Mesenchymal stem cell (in vitro differentiated cells and primary cell): Measurements from ENCODE around the gene IL11.
"Not testable (repeated sequence)": the region's sequence is repeated elsewhere in the genome, so short reads cannot be mapped to it uniquely, and the experiment has no call there.

Experiments used
- DNase-seq: peaks from one replicate; pipeline ENCODE4 v3.0.0-alpha.2; 2013
- H2AFZ ChIP-seq: one replicate; pipeline ENCODE4 v1.6.1; 2013; ENCODE audit warnings: low read depth, mild to moderate bottlenecking, control low read depth, inconsistent platforms, low read length, moderate library complexity
- H2AK5ac ChIP-seq: 2 replicates; pipeline ENCODE4 v1.6.1; 2013; ENCODE audit warnings: low read length, moderate library complexity, mild to moderate bottlenecking, inconsistent platforms; ENCODE audit not compliant: severe bottlenecking
- H2BK120ac ChIP-seq: one replicate; pipeline ENCODE4 v1.6.1; 2013; ENCODE audit warnings: low read depth, mild to moderate bottlenecking, inconsistent platforms, low read length, moderate library complexity
- H2BK12ac ChIP-seq, 2 experiments: one replicate each; pipeline ENCODE4 v1.6.1; 2013; ENCODE audit warnings: inconsistent platforms in 2 of 2, low read length in 2 of 2, mild to moderate bottlenecking in 2 of 2, moderate library complexity in 2 of 2, control low read depth in 1 of 2
- H2BK15ac ChIP-seq: one replicate; pipeline ENCODE4 v1.6.1; 2013; ENCODE audit warnings: mild to moderate bottlenecking, low read depth, inconsistent platforms; ENCODE audit not compliant: poor library complexity, severe bottlenecking
- H2BK5ac ChIP-seq: 2 replicates; pipeline ENCODE4 v1.6.1; 2013; ENCODE audit warnings: low read depth, mild to moderate bottlenecking, low read length, control low read depth, inconsistent platforms; ENCODE audit not compliant: poor library complexity, severe bottlenecking
- H3K14ac ChIP-seq, 2 experiments: one replicate each; pipeline ENCODE4 v1.6.1; 2013; ENCODE audit warnings: inconsistent platforms in 2 of 2, low read length in 2 of 2, control low read depth in 1 of 2, mild to moderate bottlenecking in 1 of 2, moderate library complexity in 1 of 2
- H3K18ac ChIP-seq, 2 experiments: one replicate each; pipeline ENCODE4 v1.6.1; 2013; ENCODE audit warnings: inconsistent platforms in 2 of 2, low read length in 2 of 2, control low read depth in 1 of 2, low read depth in 1 of 2, mild to moderate bottlenecking in 1 of 2
- H3K23ac ChIP-seq, 2 experiments: one replicate each; pipeline ENCODE4 v1.6.1; 2013; ENCODE audit warnings: inconsistent platforms in 2 of 2, low read length in 2 of 2, mild to moderate bottlenecking in 2 of 2, moderate library complexity in 2 of 2, control low read depth in 1 of 2
- H3K27ac ChIP-seq: 2 replicates; pipeline ENCODE4 v1.5.1; 2013; ENCODE audit warnings: mild to moderate bottlenecking, moderate library complexity, low read length, control low read depth, inconsistent platforms; ENCODE audit not compliant: poor library complexity, severe bottlenecking
- H3K27me3 ChIP-seq, 2 experiments: 2 replicates each; pipeline versions ENCODE4 v1.6.1 to v1.7.0; 2013; ENCODE audit warnings: low read length in 2 of 2, mild to moderate bottlenecking in 2 of 2, moderate library complexity in 2 of 2, control low read depth in 1 of 2, inconsistent platforms in 1 of 2; ENCODE audit not compliant: control insufficient read depth in 1 of 2, insufficient read depth in 1 of 2
- H3K36me3 ChIP-seq, 2 experiments: 2 replicates each; pipeline versions ENCODE4 v1.6.1 to v1.7.0; 2013; ENCODE audit warnings: low read length in 2 of 2, control low read depth in 1 of 2, inconsistent platforms in 1 of 2, low read depth in 1 of 2, mild to moderate bottlenecking in 1 of 2; ENCODE audit not compliant: insufficient read depth in 2 of 2, control insufficient read depth in 1 of 2
- H3K4ac ChIP-seq, 2 experiments: one replicate each; pipeline ENCODE4 v1.6.1; 2013; ENCODE audit warnings: inconsistent platforms in 2 of 2, low read length in 2 of 2, mild to moderate bottlenecking in 2 of 2, moderate library complexity in 2 of 2, control low read depth in 1 of 2, low read depth in 1 of 2
- H3K4me1 ChIP-seq: 2 replicates; pipeline ENCODE4 v1.6.1; 2013; ENCODE audit warnings: low read depth, low read length, control low read depth; ENCODE audit not compliant: control insufficient read depth, insufficient read depth
- H3K4me2 ChIP-seq: 2 replicates; pipeline ENCODE4 v1.6.1; 2013; ENCODE audit warnings: low read length, mild to moderate bottlenecking, inconsistent platforms; ENCODE audit not compliant: poor library complexity, severe bottlenecking
- H3K4me3 ChIP-seq, 2 experiments: 2 replicates each; pipeline versions ENCODE4 v1.5.1 to v1.7.0; 2013; ENCODE audit warnings: low read length in 2 of 2, mild to moderate bottlenecking in 2 of 2, control low read depth in 1 of 2, low read depth in 1 of 2; ENCODE audit not compliant: insufficient read depth in 1 of 2
- H3K79me1 ChIP-seq: replicated peaks from 2 replicates; pipeline ENCODE4 v1.6.1; 2013; ENCODE audit warnings: mild to moderate bottlenecking, control low read depth, low read length, inconsistent platforms; ENCODE audit not compliant: poor library complexity, severe bottlenecking
- H3K9ac ChIP-seq: 2 replicates; pipeline ENCODE4 v1.7.0; 2013; ENCODE audit warnings: mild to moderate bottlenecking, low read length, moderate library complexity
- H3K9me3 ChIP-seq: 2 replicates; pipeline ENCODE4 v1.7.0; 2013; ENCODE audit warnings: mild to moderate bottlenecking, low read length; ENCODE audit not compliant: control insufficient read depth
- H4K8ac ChIP-seq: one replicate; pipeline ENCODE4 v1.6.1; 2013; ENCODE audit warnings: inconsistent platforms, mild to moderate bottlenecking, low read length, moderate library complexity
- H4K91ac ChIP-seq: one replicate; pipeline ENCODE4 v1.6.1; 2013; ENCODE audit warnings: mild to moderate bottlenecking, low read length, inconsistent platforms
- WGBS: methylation state at CpG from one replicate; pipeline ENCODE4 v1.1.7; 2013; ENCODE audit warnings: mixed read lengths; 5-methylcytosine and 5-hydroxymethylcytosine counted together

Gene IL11

GRCh38 chr19:55336101-55336500 is 34.2 kb downstream of the IL11 start:
- Histone ChIP-seq H3K18ac (no peak overlapping the region), H3K4me3 (no peak overlapping the region), H3K23ac (no peak overlapping the region), H2BK15ac (no peak overlapping the region), H2AFZ (no peak overlapping the region), H3K27ac (no peak overlapping the region), H3K4me1 (peaks cover 13% of the 10 kb centered on the region), H3K36me3 (no peaks in the 10 kb centered on the region), H2BK120ac (no peak overlapping the region), H3K4ac (no peak overlapping the region), H3K14ac (no peak overlapping the region), H2BK12ac (no peak overlapping the region), H3K9ac (no peak overlapping the region), H2BK5ac (no peak overlapping the region), H4K8ac (no peak overlapping the region), H4K91ac (no peak overlapping the region), H3K4me2 (no peak overlapping the region), H2AK5ac (no peak overlapping the region), H3K27me3 (peaks cover 0 to 13% of the 10 kb centered on the region in 2 experiments), H3K9me3 (no peaks in the 10 kb centered on the region), H3K79me1 (peaks cover 8% of the 10 kb centered on the region)
- DNase-seq: no peak
- 78% methylated on average over 7 of the region's 7 CpGs for WGBS

- Histone ChIP-seq H3K4me1 (peaks cover 4% of the 10 kb centered on the region), H3K14ac (no peak overlapping the region), H3K36me3 (no peaks in the 10 kb centered on the region), H3K9me3 (no peaks in the 10 kb centered on the region), H3K4ac (no peak overlapping the region), H3K4me2 (no peak overlapping the region), H3K9ac (no peak overlapping the region), H2BK15ac (no peak overlapping the region), H2BK120ac (no peak overlapping the region), H3K23ac (peak overlapping the region in 1 of 2 experiments; percentile 29), H3K27ac (no peak overlapping the region), H2AK5ac (no peak overlapping the region), H4K8ac (no peak overlapping the region), H2BK12ac (no peak overlapping the region), H3K4me3 (no peak overlapping the region), H3K27me3 (peaks cover 0 to 13% of the 10 kb centered on the region in 2 experiments), H2BK5ac (no peak overlapping the region), H3K79me1 (no peaks in the 10 kb centered on the region), H4K91ac (no peak overlapping the region), H2AFZ (no peak overlapping the region), H3K18ac (no peak overlapping the region)
- DNase-seq: no peak
- WGBS: 93% methylated on average over 11 of the region's 11 CpGs
Observed at GRCh38 chr19:55333870-55334269, 36.4 kb downstream of the IL11 start.

GRCh38 chr19:55329791-55330190 is 40.5 kb downstream of the IL11 start:
- not testable (repeated sequence) for H3K9ac ChIP-seq, H3K79me1 ChIP-seq, H3K27ac ChIP-seq, H3K36me3 ChIP-seq, DNase-seq, H3K4ac ChIP-seq, H2BK15ac ChIP-seq, H3K27me3 ChIP-seq, H4K8ac ChIP-seq, H3K4me2 ChIP-seq, H3K4me1 ChIP-seq, H3K9me3 ChIP-seq, H2AK5ac ChIP-seq, H4K91ac ChIP-seq, H3K23ac ChIP-seq, H2BK120ac ChIP-seq, H2BK12ac ChIP-seq, H3K18ac ChIP-seq, H3K14ac ChIP-seq, H2BK5ac ChIP-seq, H2AFZ ChIP-seq, H3K4me3 ChIP-seq
- WGBS: 94% methylated on average over 4 of the region's 6 CpGs

GRCh38 chr19:55328774-55329318 is 41.4 kb downstream of the IL11 start:
- H3K9me3 ChIP-seq, H3K23ac ChIP-seq, H2BK12ac ChIP-seq, H3K14ac ChIP-seq, H3K9ac ChIP-seq, H2BK5ac ChIP-seq, H2BK15ac ChIP-seq, H3K18ac ChIP-seq, H3K4me1 ChIP-seq, H3K4me2 ChIP-seq, H2BK120ac ChIP-seq, H4K8ac ChIP-seq, H3K36me3 ChIP-seq, H2AFZ ChIP-seq, DNase-seq, H3K4ac ChIP-seq, H2AK5ac ChIP-seq, H3K27me3 ChIP-seq, H3K79me1 ChIP-seq, H3K27ac ChIP-seq, H4K91ac ChIP-seq, H3K4me3 ChIP-seq: not testable (repeated sequence)
- WGBS: 90% methylated on average over 4 of the region's 4 CpGs
